Parathyroid adenoma (tissue), 2 donors: Measurements from ENCODE around the gene RHEX.

Source experiments
- H2AFZ ChIP-seq: fragments of 300-600 bp; sonication (generic); one replicate; pipeline ENCODE4 v1.7.0; 2017; ENCODE audit warnings: antibody characterized with exemption, mild to moderate bottlenecking
- H3K27ac ChIP-seq: fragments of 300-600 bp; sonication (generic); one replicate; pipeline ENCODE4 v1.7.0; 2017
- H3K27me3 ChIP-seq: fragments of 300-600 bp; sonication (generic); one replicate; pipeline ENCODE4 v1.7.0; 2017; ENCODE audit warnings: low read length; ENCODE audit not compliant: control insufficient read depth, insufficient read depth
- H3K36me3 ChIP-seq: fragments of 300-600 bp; sonication (generic); one replicate; pipeline ENCODE4 v1.7.0; 2017; ENCODE audit warnings: low read length; ENCODE audit not compliant: control insufficient read depth, insufficient read depth
- H3K4me1 ChIP-seq: fragments of 300-600 bp; sonication (generic); one replicate; pipeline ENCODE4 v1.7.0; 2017; ENCODE audit warnings: control low read depth
- H3K4me2 ChIP-seq: fragments of 300-600 bp; sonication (generic); one replicate; pipeline ENCODE4 v1.7.0; 2017; ENCODE audit warnings: low read length
- H3K4me3 ChIP-seq: fragments of 300-600 bp; sonication (generic); one replicate; pipeline ENCODE4 v1.7.0; 2017; ENCODE audit warnings: low read depth, low read length
- H3K79me2 ChIP-seq: fragments of 300-600 bp; sonication (generic); one replicate; pipeline ENCODE4 v1.7.0; 2017; ENCODE audit warnings: control low read depth
- H3K9ac ChIP-seq: fragments of 300-600 bp; sonication (generic); one replicate; pipeline ENCODE4 v1.7.0; 2017; ENCODE audit warnings: mild to moderate bottlenecking
- H3K9me3 ChIP-seq: fragments of 300-600 bp; sonication (generic); one replicate; pipeline ENCODE4 v1.7.0; 2017; ENCODE audit warnings: low read length; ENCODE audit not compliant: control insufficient read depth
- TF ChIP-seq, protein P1 (sequence below): fragments of 300-600 bp; sonication (generic); IDR thresholded peaks from one replicate; pipeline ENCODE4 v1.7.0; 2017; ENCODE audit warnings: antibody characterized with exemption, mild to moderate bottlenecking
- donor health status: primary hyperparathyroidism.

The RHEX gene

DNA sequence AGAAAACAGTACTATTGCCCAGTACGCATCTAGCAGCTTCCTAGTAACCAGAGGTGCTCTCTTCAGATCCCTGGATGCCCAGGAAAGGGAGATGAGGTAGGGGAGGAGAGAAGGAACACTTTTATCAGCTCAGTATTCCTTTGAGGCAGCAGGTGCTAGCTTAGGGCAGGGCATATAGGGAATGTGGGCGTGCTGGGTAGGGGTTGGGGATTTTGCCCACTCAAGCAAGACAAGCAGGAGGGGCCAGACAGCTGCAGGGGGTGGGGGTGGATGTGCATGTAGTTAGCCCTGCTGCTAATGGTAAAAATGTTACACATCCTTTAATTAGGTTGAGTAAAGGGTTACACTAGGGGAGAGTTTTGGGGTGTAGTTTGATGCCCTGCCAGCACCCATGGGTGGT lies 82.3 kb downstream of the RHEX start:
- H3K27me3 ChIP-seq: no peaks in the 10 kb centered on the region
- TF ChIP-seq, protein P1, sequence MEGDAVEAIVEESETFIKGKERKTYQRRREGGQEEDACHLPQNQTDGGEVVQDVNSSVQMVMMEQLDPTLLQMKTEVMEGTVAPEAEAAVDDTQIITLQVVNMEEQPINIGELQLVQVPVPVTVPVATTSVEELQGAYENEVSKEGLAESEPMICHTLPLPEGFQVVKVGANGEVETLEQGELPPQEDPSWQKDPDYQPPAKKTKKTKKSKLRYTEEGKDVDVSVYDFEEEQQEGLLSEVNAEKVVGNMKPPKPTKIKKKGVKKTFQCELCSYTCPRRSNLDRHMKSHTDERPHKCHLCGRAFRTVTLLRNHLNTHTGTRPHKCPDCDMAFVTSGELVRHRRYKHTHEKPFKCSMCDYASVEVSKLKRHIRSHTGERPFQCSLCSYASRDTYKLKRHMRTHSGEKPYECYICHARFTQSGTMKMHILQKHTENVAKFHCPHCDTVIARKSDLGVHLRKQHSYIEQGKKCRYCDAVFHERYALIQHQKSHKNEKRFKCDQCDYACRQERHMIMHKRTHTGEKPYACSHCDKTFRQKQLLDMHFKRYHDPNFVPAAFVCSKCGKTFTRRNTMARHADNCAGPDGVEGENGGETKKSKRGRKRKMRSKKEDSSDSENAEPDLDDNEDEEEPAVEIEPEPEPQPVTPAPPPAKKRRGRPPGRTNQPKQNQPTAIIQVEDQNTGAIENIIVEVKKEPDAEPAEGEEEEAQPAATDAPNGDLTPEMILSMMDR: no peak
- H3K79me2 ChIP-seq: no peaks in the 10 kb centered on the region
- no peak overlapping the region for H3K4me3 ChIP-seq
- H3K9me3 ChIP-seq: no peaks in the 10 kb centered on the region
- H3K4me1 ChIP-seq: no peaks in the 10 kb centered on the region
- no peaks in the 10 kb centered on the region for H3K36me3 ChIP-seq
- H3K27ac ChIP-seq: no peak overlapping the region
- H3K4me2 ChIP-seq: no peak overlapping the region
- no peak overlapping the region for H3K9ac ChIP-seq
- H2AFZ ChIP-seq: no peak overlapping the region

DNA sequence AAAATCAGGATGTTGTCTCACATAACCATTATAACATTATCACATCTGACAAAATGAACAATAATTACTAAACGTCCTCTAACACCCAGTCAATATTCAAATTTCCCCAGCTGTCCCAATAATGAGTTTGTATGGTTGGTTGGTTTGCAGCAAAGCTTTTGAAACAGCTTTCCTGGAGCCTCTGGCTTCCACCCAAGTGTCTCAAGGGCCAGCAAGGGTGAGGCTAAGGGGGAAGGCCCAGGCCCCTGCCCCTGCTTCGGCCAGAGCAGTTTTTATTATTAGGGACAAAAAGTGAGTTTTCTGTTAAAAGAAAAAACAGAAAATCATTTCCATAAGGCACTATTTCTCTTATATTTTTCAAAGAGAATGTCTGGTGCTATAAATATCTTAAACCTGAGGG lies 83.3 kb downstream of the RHEX start:
- TF ChIP-seq, protein P1: no peak
- H3K4me1 ChIP-seq: no peaks in the 10 kb centered on the region
- no peak overlapping the region for H3K9ac ChIP-seq
- no peak overlapping the region for H3K4me3 ChIP-seq
- H3K4me2 ChIP-seq: no peak overlapping the region
- no peaks in the 10 kb centered on the region for H3K27me3 ChIP-seq
- no peaks in the 10 kb centered on the region for H3K9me3 ChIP-seq
- H2AFZ ChIP-seq: no peak overlapping the region
- no peaks in the 10 kb centered on the region for H3K79me2 ChIP-seq
- H3K27ac ChIP-seq: no peak overlapping the region
- H3K36me3 ChIP-seq: no peaks in the 10 kb centered on the region

DNA sequence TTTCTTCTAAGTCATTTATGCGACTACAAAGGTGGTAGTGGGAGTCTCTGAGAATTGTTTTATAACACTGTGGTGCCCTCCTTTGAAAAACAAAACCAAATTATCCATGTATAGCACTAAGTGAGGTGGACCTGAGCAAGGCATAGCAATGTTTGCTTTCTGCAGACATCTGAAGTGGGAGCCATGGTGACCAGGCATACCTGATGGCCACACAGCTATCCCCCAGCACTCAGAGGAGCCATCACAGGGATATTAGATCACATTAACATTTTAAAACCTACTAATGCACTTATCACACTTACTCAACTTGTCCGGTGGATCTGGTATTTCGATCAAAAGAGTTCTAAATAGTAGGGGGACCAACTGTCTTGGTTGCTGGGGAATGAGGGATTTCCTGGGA lies 89.0 kb downstream of the RHEX start:
- Histone ChIP-seq H2AFZ (no peak overlapping the region), H3K79me2 (no peaks in the 10 kb centered on the region), H3K4me3 (no peak overlapping the region), H3K27ac (no peak overlapping the region), H3K36me3 (no peaks in the 10 kb centered on the region), H3K9me3 (no peaks in the 10 kb centered on the region), H3K27me3 (no peaks in the 10 kb centered on the region), H3K4me2 (no peak overlapping the region), H3K9ac (no peak overlapping the region), H3K4me1 (no peaks in the 10 kb centered on the region)
- TF ChIP-seq, protein P1: no peak

DNA sequence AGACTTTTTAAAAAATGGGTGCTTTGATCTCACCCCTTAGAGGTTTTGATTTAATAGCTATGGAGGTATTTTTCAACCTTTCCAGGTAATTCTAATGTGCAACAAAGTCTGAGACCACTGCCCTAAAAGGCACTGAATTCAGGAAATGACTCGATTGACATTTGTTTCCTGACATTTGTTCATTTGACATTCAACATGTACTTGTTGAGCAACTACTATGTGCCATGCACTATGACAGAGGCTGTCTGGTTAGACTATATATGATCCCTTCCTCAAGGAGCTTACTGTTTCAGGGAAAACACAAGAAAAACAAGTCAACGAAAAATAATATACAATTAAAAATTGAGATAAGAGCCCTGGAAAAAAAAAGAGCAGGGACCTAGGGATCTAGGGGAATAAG lies 89.8 kb downstream of the RHEX start:
- Histone ChIP-seq H3K27ac (no peak overlapping the region), H3K9me3 (no peaks in the 10 kb centered on the region), H2AFZ (no peak overlapping the region), H3K36me3 (no peaks in the 10 kb centered on the region), H3K4me1 (no peaks in the 10 kb centered on the region), H3K79me2 (no peaks in the 10 kb centered on the region), H3K27me3 (no peaks in the 10 kb centered on the region), H3K4me3 (no peak overlapping the region), H3K4me2 (no peak overlapping the region), H3K9ac (no peak overlapping the region)
- TF ChIP-seq, protein P1: no peak

DNA sequence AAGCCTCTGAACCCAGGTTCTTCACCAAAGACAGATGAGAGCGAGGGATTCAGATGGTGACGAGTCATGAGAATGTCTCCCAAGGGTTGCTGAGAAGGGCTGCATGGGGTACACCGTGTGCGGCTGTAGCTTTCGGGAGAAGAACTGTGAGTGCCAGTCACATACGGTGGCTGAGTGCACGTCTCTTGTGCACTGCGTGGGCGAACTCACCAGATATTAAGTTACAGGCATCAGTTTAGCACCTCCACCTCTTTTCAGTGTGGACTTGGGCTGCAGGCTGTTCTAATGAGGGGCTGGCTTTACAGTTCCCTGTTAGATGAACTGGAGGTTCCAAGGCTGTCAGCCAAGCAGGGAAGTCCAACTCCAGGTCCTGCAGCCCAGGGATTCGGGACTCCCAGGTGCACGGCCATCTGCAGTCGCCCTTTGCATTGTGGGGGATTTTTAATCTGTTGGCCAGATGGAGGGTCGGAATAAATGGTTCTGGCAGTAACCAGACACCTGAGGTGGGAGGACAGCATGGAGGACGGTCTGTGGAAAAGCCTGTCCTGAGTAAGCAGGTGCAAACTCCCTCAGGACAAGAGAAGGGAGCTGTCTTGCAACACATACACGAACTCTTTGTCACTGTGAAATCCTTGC lies 90.7 kb downstream of the RHEX start:
- no peak overlapping the region for H3K4me3 ChIP-seq
- H3K36me3 ChIP-seq: no peaks in the 10 kb centered on the region
- no peaks in the 10 kb centered on the region for H3K79me2 ChIP-seq
- no peaks in the 10 kb centered on the region for H3K27me3 ChIP-seq
- no peak overlapping the region for H2AFZ ChIP-seq
- H3K27ac ChIP-seq: no peak overlapping the region
- TF ChIP-seq, protein P1: no peak
- no peaks in the 10 kb centered on the region for H3K9me3 ChIP-seq
- no peak overlapping the region for H3K9ac ChIP-seq
- H3K4me2 ChIP-seq: no peak overlapping the region
- no peaks in the 10 kb centered on the region for H3K4me1 ChIP-seq
